Measurements from ENCODE around the gene ZNF512B.
"Not testable (repeated sequence)": the region's sequence is repeated elsewhere in the genome, so short reads cannot be mapped to it uniquely, and the experiment has no call there.

ZNF512B gene

DNA sequence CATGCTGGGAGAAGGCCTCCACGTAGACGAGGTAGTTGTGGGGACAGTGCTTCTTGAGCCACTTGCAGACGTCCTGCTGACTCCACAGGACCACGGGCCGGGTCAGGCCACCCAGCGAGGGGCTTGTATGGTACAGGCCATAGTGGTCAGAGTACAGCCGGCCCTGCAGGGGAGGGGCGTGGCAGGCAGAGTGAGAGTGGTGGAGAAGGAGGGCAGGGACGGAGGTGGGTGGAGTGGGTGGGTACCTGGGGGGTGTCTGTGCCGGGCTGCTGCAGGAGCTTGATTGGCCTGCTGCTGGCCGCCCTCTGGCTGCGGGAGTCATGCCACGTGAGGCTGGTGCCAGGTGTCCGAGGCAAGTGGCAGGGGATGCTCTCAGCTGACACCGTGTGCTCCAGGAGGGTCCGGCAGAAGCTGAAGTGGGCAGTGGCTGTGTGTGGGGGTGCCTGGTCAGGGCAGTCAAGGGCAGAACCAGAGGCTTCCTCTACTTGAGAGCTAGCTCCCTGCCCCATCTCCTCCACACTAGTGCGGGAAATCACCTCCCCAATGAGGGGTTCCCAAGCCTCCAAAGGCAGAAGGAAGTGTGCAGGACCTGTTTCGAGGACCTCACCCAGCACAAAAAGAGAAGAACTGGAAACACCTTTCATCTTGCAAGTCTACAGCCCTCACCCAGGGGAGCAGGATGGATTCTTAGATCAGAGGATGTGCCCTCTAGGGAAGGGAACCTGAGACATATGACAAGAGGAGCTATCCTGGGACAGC is 7.4 kb upstream of the ZNF512B start:
- DNase-seq = no peak

DNA sequence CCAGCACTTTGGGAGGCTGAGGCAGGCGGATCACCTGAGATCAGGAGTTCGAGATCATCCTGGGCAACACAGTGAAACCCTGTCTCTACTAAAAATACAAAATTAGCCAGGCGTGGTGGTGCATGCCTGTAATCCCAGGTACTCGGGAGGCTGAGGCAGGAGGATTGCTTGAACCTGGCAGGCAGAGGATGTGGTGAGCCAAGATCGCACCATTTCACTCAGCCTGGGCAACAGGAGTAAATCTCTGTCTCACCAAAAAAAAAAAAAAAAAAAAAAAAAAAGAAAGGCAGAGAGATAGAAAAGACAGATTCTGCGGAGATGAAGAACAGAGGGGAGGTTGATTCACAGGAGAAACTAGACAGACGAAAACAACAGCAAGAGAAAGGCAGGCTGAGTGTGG is 6.8 kb upstream of the ZNF512B start:
- not testable (repeated sequence) for DNase-seq

DNA sequence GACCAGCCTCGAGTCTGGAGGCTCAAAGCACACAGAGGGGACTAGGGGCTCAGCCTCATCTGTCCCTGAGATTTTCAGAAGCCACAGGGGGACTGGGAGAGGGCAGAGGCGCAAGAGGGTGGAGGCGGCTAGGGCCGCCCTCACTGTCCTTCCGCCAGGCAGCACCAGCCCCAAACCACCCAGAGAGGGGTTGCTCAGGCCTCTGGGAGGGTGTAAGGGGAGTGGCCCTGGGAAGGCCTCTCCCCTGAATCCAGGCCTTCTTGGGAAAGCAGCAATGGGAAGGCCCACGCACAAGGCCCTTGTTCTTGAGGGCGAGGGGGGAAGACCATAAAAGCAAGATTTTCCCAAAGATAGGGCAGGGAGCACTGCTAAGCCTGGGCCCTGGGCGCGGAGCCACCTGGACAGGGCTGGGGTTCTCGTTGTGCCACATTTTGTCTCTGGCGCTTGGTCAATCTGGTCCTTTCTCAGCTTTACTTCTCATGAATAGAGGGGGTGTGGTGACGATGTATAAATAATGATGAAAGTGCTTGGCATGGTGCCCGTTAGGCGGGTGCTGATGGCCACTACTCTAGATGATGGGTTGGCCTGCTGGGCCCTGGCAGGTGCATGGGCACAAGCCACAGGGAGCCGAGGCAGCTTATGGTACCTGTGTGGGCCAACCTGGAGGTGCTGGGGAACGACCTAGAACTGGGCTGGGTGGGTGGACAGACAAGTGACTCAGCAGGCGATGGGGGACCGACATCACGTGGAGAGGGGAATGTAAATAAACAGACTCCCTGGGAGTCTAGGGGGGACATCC is 4.9 kb upstream of the ZNF512B start:
- DNase-seq = peak; percentile 89 to 93

DNA sequence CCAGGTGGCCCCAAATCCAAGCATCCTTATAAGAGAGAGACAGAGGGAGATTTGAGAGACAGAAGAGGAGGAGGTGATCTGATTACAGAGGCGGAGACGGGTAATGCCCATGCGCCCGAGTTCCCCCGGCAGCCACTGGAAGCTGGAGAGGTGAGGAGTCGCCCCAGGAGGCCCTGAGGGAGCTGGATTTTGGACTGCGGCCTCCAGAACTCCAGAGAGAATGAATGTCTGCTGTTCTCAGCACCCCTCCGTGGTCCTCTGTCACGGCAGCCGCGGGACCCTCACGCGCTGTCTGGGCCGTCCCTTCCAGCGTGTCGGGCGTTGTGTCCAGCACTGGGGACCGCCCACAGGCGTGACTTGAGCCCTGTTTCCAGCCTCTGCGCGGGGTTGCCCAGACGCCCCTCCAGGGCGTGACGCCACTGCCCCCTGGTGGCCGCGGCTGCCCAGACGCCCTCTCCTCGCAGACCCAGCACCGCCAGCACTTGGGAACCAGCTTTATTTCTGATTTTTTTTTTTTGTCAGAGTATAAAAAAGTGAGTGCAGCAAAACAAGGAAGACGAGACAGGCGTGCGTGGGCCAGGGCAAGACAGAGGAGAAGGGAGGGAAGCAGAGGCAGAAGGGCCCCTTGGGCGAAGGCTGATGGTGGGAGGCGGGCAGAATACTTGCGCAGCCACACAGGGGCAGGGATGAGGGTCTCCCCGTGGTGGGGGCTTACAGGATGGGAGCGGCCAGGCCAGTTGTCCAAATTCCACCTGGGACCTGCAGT is 4.1 kb upstream of the ZNF512B start:
- DNase-seq = peak in 1 of 2 experiments; percentile 78

DNA sequence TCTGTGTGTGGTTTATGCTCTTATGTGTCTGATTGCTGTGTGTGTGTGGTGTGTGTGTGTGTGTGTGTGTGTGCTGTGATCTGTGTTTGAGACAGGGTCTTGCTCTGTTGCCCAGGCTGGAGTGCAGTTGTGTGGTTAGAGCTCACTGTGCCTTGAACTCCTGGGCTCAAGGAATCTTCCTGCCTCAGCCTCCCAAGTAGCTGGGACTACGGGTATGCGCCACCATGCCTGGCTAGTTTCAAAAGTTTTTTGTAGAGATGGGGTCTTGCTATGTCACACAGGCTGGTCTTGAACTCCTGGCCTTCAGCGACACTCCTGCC is 3.4 kb upstream of the ZNF512B start:
- DNase-seq = no peak

DNA sequence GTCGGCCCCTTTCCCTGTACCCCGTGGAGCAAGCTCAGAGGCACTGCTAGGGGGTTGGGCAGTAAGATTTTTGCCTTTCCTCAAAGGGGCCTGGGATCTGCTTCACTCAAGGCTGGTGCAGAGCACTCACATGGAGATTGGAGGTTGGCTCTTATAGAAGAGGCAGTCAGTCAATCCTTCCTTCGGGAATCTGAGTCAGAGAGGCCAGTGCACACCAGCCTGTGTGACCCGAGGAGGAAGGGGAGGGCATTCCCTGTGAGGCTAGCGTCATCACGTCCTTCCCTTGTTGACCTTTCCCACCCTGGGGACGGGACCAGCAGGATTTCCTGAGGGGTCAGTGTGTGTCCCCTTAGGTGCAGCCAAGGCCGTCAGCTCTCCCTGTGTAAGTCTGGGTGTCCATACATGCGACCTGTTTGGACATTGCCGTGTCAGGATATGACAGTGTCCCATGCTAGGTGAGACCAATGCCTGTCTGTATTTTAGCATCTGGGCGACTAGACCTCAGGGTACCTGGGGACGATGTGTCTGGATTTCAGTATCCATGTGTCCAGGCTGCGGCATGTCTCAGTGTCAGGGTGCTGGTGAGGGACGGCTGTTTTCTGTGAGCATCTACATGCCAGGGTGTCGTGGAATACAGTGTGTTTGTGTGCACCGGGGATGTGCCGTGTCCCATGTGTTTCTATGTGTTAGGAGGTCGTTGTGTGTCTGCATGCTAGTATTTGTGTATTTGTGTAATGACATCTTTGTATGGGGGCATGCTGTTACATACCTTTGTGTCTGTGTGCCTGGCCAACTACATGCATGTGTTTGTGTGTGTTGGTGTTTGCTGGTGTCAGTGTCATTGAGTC is 2.8 kb upstream of the ZNF512B start:
- DNase-seq = no peak

DNA sequence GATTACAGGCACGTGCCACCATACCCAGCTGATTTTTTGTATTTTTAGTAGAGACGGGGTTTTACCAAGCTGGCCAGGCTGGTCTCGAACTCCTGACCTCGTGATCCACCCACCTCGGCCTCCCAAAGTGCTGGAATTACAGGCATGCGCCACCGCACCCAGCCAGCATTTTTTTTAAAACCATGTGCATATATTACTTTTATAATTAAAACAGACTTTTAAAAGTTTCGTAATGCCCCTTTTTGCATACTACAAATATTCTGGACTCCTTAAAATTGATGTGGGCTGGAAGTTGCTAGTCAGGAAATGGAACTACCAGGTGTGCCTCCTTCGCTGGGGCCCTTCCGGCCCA is 2.2 kb upstream of the ZNF512B start:
- DNase-seq = not testable (repeated sequence)

DNA sequence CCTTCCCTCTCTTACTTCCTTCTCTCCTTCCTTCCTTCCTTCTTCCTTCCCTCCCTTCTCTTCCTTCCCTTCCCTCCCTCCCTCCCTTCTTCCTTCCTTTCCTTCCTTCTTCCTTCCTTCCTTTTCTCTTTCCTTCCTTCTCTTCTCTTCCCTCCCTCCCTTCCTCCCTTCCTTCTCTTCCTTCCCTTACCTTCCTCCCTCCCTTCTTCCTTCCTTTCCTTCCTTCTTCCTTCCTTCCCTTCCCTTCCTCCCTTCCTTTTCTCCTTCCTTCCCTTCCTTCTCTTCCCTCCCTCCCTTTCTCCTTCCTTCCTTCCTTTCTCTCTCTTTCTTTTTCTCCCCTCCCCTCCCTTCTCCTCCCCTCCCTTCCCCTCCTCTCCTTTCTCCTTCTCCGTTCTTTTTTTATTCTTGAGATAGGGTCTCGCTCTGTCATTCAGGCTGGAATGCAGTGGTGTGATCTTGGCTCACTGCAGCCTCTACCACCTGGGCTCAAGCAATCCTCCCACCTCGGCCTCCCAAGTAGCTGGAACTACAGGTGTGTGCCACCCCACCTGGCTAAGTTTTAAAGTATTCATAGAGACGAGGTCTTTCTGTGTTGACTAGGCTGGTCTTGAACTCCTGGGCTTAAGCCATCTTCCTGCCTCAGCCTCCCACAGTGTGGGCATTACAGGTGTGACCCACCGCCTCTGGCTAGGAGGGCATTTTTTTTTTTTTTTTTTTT is 1.1 kb upstream of the ZNF512B start:
- no peak for DNase-seq

DNA sequence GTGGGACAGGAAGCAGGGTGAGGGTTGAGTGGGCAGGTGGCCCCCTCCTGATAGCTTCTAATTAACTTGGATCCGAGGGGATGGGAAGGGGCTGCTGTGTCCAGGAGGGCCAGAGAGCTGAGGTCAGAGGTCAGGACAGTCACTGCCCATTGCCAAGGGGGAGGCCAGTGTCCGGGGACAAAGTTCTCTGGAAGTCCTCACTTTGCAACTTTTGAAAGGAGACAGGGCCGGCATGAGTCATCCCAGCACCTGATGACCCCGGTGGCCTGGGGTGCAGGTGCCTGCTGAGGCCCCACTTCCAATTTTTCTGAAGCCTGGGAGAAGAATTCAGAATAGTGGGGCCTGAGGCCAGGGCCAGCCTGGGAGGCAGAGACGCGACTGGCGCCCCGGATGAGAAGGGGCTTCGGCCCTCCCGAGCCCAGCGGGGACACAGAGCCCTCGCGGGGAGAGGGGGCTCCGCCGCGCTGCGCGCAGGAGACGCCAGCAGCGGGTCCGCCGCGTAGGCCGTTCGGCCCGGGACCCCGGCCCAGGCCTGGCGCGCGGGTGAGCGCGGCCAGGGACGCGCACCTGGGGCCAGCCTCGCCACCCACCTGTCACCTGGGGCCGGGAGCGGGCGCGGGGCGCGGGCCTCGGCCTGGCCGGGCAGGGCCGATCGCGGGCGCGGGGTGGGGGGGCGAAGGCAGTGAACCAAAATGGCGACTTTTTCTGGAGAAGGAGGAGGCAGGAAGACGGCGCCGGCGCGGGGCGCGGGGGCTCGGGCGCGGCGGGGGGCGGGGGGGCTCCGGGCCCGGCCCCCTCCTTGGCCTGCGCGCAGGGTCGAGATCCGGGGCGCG is 586 bp downstream of the ZNF512B start:
- DNase-seq = no peak

DNA sequence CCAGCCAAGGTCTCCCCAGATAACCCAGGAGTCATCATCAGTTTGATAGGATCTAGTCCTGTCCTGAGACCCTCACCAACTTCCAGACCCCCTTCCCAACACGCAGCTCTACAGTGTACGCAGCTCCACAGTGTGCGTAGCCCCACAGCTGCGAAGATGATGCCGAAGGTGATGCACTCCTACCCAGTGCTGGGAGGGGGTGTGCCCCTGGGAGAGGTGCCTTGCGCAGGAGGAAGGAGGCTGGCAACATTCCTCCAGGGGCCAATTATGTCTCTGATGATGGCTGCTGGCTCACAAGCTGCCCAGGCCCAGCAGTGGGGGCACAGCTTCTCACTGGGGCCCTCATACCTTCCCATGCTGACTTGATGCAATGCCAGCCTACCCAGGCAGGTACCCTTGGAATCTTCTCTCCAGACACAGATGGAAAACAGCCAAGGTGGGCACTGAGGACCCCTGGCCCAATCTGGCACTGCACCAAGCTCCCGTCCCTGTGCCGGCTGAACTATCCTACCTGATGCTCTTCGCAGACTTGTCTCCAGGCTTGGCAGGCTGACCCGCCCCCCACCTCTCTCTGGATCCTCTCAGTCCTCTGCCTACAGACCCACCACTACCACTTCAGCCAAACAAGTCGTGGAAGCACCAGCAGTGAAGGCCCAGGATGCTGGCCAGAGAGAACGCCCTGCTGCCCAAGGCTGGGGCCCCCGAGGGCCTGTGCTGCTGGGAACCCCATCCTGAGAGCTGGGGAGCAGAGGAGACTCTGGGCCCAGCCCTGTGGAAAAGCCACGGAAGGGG is 1.4 kb downstream of the ZNF512B start:
- no peak for DNase-seq

DNA sequence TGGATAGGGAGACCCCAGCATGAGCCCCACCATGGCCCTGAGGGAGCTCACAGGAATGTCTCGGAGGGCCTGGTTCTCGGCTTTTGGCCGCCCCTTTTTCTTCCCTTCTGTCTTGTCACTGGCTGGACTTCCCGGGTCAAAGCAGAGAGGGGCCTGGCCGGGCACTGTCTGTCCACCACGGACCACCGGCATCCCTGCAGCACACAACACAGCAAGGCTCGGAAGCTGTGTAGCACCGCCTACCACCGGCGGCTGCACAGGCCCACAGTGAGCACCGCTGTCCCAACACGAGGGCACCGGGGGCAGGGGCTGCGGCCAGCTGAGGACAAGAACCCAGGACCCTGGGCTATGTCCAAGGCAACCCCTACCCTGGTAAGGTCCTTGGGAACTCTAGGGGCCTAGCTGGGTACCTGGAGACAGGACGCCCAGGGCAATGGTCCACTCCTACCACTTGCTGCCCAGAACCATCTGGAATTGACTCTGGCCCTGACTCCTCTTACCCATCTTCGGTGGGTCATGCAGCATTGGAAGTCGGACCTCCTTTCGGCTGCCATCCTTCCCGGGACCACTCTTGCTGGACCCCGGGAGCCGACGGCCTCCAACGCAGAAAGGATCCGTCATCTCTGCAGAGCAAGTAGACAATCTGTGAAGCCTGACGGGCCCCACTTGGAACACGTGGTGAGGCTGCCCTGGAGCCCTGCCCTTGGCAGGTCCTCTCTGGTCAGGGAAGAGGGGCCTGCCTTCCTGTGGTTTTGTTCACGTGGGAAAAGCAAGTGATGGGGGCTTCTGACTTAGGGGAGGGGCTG is 2.2 kb downstream of the ZNF512B start:
- no peak for DNase-seq

DNA sequence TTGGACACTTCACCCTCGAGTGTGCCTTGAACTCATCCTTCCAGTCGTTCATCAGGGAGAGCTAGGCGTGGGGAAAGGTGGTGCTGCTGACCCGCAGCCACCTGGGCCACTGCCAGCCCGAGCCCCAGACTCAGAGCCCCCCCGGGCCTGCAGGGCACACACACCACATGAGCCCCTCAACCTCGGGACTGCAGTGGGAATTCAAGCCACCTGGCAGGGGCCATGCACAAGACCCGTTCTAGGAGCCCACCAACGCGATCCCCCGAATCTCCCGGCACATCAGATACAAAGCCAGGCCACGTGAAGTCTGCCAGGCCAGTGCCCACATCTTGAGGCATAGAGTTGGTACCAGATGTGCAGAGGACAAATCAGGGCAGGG is 2.8 kb downstream of the ZNF512B start:
- DNase-seq = no peak

DNA sequence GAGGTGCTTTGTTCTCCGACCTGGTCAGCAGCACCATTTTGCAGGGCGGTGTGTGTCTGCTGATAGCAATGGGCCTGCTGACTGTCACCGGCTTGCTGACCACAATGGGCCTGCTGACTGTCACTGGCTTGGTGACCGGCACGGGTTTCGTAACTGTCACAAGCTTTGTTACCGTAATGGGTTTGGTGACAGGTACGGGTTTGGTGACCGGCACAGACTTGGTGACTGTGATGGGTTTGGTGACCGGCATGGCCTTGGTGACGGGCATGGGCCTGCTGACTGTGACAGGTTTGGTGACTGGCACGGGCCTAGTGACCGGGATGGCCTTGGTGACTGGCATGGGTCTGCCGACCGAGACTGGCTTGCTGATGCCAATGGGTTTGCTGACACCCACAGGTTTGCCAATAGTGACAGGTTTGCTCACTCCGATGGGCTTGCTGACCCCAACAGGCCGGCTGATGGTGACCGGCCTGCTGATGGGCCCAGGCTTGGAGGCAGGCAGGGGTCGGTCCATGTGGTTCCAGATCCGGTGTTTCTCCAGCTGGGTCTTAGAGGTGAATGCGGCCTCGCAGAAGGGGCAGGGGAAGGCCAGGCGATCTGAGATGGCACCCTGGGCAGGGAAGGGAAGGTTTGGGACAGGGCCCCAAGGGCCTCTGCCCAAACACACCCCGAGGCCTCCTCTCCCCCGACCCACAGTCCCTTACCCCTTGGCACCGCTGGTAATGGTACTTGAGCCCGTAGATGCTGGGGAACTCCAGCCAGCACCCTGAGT is 3.4 kb downstream of the ZNF512B start:
- no peak for DNase-seq

DNA sequence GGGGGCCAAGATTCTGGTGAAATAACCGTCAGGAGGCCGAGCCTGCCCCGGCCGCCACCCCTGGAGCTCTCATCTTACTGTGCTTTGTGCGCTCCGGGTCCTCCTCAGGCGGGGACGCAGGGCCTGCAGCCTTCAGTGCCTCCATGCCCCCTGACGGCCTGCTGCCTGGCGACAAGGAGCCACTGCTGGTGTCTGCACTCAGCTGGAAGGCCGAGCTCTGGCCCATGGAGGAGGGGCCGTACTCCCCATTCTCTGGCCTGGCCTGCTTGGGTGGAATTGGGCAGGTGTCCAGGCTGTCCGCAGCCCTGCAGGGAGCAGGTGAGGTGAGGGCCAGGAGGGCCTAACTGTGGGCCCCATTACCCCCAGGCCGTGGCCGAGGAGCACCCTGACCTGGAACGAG is 5.3 kb downstream of the ZNF512B start:
- no peak for DNase-seq

DNA sequence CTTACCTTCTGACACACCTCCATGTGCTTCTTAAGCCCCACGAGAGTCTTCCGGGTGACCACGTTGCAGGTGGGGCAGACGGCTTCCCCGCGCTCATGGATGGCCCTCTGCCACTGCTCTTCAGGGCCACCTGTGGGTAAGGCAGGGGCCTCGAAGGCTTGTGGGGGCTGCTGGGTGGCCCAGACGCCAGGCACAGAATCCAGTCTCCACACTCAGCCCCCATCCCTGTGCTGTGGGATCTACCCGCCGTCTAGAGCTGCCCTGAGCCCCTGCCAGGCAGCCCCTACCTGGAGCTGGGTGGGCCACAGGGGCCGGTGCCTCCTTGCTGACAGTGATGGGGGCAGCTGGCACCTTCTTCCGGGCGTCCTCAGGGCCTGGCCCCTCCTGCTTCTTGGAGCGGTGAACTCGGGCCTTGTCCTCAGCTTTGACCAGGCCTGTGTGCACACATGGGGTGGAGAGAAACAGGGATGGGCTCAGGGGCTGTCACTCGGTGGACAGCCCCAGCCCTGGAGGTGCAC is 5.9 kb downstream of the ZNF512B start:
- DNase-seq = no peak

DNA sequence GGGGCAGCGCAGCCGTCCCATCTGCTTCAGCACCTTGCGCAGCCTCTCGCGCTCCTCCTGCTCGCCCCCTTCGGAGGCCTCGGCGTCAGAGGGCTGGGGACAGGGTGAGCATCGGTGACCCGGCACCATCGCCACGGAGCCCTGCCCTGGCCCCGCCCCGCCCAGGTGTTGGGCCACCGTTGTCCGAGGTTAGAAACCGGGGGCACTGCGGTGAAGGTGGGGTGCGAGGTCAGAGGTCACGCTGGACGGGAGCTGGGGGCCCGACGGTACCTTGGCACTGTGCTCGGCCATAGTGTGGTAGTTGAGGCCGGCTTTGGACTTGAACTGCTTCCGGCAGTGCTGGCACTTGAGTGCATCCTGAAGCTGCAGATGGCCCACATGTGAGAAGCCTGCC is 6.4 kb downstream of the ZNF512B start:
- DNase-seq = no peak

DNA sequence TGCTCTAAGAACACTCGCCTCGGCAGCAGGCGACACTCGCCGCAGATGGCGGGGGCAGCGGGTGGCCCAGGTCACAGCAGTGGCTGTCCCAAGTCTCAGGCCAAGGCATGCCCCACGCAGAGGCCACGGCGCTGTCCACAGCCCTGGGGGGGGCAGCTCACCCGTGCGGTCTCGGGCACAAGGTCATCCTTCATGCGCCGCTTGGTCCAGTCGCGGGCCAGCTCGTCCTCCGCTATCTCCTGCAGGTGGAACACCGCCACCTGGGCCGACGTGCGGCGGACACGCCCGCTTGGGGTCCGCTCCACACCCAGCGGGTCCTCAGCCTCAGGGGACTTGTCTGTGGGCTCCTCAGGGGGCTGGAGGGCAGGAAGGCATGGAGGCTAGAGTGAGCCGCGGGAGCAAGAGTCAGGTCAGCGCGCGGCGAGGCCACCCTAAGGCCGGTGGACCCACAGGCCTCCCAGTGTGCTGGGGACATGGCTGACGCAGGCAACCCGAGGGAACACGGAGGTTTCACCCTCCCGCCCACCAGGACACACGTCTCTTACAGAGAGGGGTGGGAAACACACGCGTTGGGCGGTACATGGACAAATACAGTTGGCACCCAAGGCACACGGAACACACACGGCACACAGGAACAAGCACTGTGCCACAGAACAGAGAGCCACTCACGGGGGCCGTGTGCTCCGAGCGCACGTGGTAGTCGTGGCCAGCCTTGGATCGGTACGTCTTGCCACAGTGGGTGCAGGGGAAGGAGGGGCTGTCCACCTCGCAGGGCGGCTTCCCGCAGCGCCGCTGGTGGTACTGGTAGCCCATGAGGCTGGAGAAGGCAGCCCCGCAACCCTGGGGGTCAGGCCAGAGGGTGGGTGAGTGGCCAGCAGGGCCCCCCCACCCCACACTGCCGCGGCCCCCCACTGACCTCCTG is 7.0 kb downstream of the ZNF512B start:
- DNase-seq = no peak
